Measurements from ENCODE around the gene CMSS1.

The CMSS1 gene

GRCh38 chr3:100107221-100107814, 289.7 kb downstream of the CMSS1 start:
- DNase-seq (ENCODE audit: low read depth), result peak; percentile 73

- DNase-seq (ENCODE audit: low read depth), result no peak
Measured at GRCh38 chr3:100108464-100109079, 290.9 kb downstream of the CMSS1 start.

GRCh38 chr3:100110162-100110561, 292.5 kb downstream of the CMSS1 start:
- DNase-seq (ENCODE audit: low read depth), result no peak

GRCh38 chr3:100111728-100112127, 294.1 kb downstream of the CMSS1 start:
- no peak for DNase-seq (ENCODE audit: low read depth)

GRCh38 chr3:100113723-100114412, 296.2 kb downstream of the CMSS1 start:
- no peak for DNase-seq (ENCODE audit: low read depth)

- no peak for DNase-seq (ENCODE audit: low read depth)
Measured at GRCh38 chr3:100114413-100115030, 296.9 kb downstream of the CMSS1 start, which contains the start of gene FILIP1L. FILIP1L (minus strand) TSS chr3:100114501.

GRCh38 chr3:100117093-100117492, 299.4 kb downstream of the CMSS1 start:
- no peak for DNase-seq (ENCODE audit: low read depth)

- no peak for DNase-seq (ENCODE audit: low read depth)
Measured at GRCh38 chr3:100120012-100120411, 302.4 kb downstream of the CMSS1 start.

GRCh38 chr3:100120693-100121092, 303.0 kb downstream of the CMSS1 start:
- DNase-seq (ENCODE audit: low read depth), result no peak

GRCh38 chr3:100122321-100122720, 304.7 kb downstream of the CMSS1 start:
- DNase-seq (ENCODE audit: low read depth), result no peak

- no peak for DNase-seq (ENCODE audit: low read depth)
Measured at GRCh38 chr3:100123112-100123511, 305.4 kb downstream of the CMSS1 start.

- DNase-seq (ENCODE audit: low read depth), result no peak
Measured at GRCh38 chr3:100124201-100124761, 306.6 kb downstream of the CMSS1 start.

GRCh38 chr3:100125161-100125938, 307.7 kb downstream of the CMSS1 start:
- peak; percentile 9 for DNase-seq (ENCODE audit: low read depth)

- no peak for DNase-seq (ENCODE audit: low read depth)
Measured at GRCh38 chr3:100127792-100128191, 310.1 kb downstream of the CMSS1 start.

GRCh38 chr3:100128565-100128964, 310.9 kb downstream of the CMSS1 start:
- DNase-seq (ENCODE audit: low read depth), result no peak

- no peak for DNase-seq (ENCODE audit: low read depth)
Measured at GRCh38 chr3:100129941-100130340, 312.3 kb downstream of the CMSS1 start.

GRCh38 chr3:100131241-100131640, 313.6 kb downstream of the CMSS1 start:
- DNase-seq (ENCODE audit: low read depth), result no peak

- DNase-seq (ENCODE audit: low read depth), result no peak
Measured at GRCh38 chr3:100136921-100137320, 319.3 kb downstream of the CMSS1 start.

- no peak for DNase-seq (ENCODE audit: low read depth)
Measured at GRCh38 chr3:100140976-100141375, 323.3 kb downstream of the CMSS1 start.

- DNase-seq (ENCODE audit: low read depth), result no peak
Measured at GRCh38 chr3:100141586-100141985, 323.9 kb downstream of the CMSS1 start.

- DNase-seq (ENCODE audit: low read depth), result no peak
Measured at GRCh38 chr3:100144255-100144866, 326.7 kb downstream of the CMSS1 start.

Data from iris pigment epithelial cell (primary cell).